GM06990 (cell line): ENCODE measurements around the gene MTHFD2L.

Source experiments
- DNase-seq: peaks from one replicate; pipeline ENCODE4 v3.0.0-alpha.2; 2011; ENCODE audit not compliant: insufficient read length; ENCODE audit errors: extremely low read depth
- H3K27me3 ChIP-seq: replicated peaks from 2 replicates; pipeline ENCODE4 v1.6.0; 2011; ENCODE audit warnings: low read length; ENCODE audit not compliant: control insufficient read depth, insufficient read depth
- H3K36me3 ChIP-seq: 2 replicates; pipeline ENCODE4 v1.5.1; 2011; ENCODE audit warnings: low read length; ENCODE audit not compliant: control insufficient read depth, insufficient read depth
- H3K4me3 ChIP-seq: replicated peaks from 2 replicates; pipeline ENCODE4 v1.5.1; 2011; ENCODE audit warnings: low read depth, mild to moderate bottlenecking, control low read depth, low read length
- CTCF ChIP-seq: IDR thresholded peaks from 2 replicates; pipeline ENCODE4 v1.5.1; 2011; ENCODE audit warnings: low read length, control low read depth, mild to moderate bottlenecking, inconsistent platforms; ENCODE audit not compliant: insufficient read depth, poor library complexity, severe bottlenecking

Gene MTHFD2L

GRCh38 chr4:74197080-74197479 is 39.2 kb downstream of the MTHFD2L start:
- DNase-seq, result no peak
- Histone ChIP-seq H3K4me3 (no peak overlapping the region), H3K36me3 (no peaks in the 10 kb centered on the region), H3K27me3 (no peaks in the 10 kb centered on the region)
- TF ChIP-seq CTCF, result no peak

GRCh38 chr4:74202062-74202586 is 44.2 kb downstream of the MTHFD2L start:
- no peak for DNase-seq
- H3K27me3 ChIP-seq, result no peaks in the 10 kb centered on the region
- no peaks in the 10 kb centered on the region for H3K36me3 ChIP-seq
- no peak overlapping the region for H3K4me3 ChIP-seq
- no peak for TF ChIP-seq CTCF

- no peaks in the 10 kb centered on the region for H3K36me3 ChIP-seq
- no peak for DNase-seq
- TF ChIP-seq CTCF, result no peak
- H3K27me3 ChIP-seq, result no peaks in the 10 kb centered on the region
- no peak overlapping the region for H3K4me3 ChIP-seq
Measured at GRCh38 chr4:74203467-74203866, 45.5 kb downstream of the MTHFD2L start.

GRCh38 chr4:74205046-74205445 is 47.1 kb downstream of the MTHFD2L start:
- TF ChIP-seq CTCF, result no peak
- H3K36me3 ChIP-seq, result no peaks in the 10 kb centered on the region
- no peak for DNase-seq
- H3K27me3 ChIP-seq, result no peaks in the 10 kb centered on the region
- H3K4me3 ChIP-seq, result no peak overlapping the region

GRCh38 chr4:74205559-74205958 is 47.6 kb downstream of the MTHFD2L start:
- TF ChIP-seq CTCF, result no peak
- no peaks in the 10 kb centered on the region for H3K36me3 ChIP-seq
- H3K27me3 ChIP-seq, result no peaks in the 10 kb centered on the region
- no peak overlapping the region for H3K4me3 ChIP-seq
- no peak for DNase-seq
